GM21717 (cell line): ENCODE data around the gene RAB8B.

ENCODE experiments used
- ATAC-seq: cut with Tn5 transposase; IDR thresholded peaks from one replicate; pipeline ENCODE4 v1.9.1; 2021; ENCODE audit warnings: mild to moderate bottlenecking, moderate library complexity; ENCODE audit not compliant: unreplicated experiment

RAB8B gene

DNA sequence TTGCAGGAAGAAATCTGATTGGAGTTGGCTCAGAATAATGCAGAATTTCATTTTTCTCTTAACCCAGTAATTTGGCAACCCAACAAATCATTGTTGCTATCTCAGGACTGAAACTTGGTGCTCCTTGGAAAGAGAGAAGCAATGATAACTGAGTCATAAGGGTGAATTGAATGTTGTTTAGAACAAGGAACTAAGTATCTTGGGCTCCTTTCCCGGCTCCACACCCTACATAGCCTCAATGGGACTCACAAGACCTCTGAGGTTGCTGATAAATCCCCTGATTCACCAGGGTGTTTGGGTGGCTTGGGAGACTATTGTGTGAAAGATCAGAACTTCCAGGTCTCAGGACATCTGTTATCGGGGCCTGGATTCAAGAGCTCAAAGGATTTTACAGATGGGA is 7.8 kb upstream of the RAB8B start:
- ATAC-seq = no peak

GRCh38 chr15:63185206-63185605 is 4.2 kb upstream of the RAB8B start:
- ATAC-seq = no peak

GRCh38 chr15:63186065-63186464 is 3.3 kb upstream of the RAB8B start:
- no peak for ATAC-seq

- no peak for ATAC-seq
Observed at GRCh38 chr15:63187589-63188226, 1.7 kb upstream of the RAB8B start.

- ATAC-seq = peak; percentile 23
Observed at GRCh38 chr15:63188247-63188925, 1.0 kb upstream of the RAB8B start.

DNA sequence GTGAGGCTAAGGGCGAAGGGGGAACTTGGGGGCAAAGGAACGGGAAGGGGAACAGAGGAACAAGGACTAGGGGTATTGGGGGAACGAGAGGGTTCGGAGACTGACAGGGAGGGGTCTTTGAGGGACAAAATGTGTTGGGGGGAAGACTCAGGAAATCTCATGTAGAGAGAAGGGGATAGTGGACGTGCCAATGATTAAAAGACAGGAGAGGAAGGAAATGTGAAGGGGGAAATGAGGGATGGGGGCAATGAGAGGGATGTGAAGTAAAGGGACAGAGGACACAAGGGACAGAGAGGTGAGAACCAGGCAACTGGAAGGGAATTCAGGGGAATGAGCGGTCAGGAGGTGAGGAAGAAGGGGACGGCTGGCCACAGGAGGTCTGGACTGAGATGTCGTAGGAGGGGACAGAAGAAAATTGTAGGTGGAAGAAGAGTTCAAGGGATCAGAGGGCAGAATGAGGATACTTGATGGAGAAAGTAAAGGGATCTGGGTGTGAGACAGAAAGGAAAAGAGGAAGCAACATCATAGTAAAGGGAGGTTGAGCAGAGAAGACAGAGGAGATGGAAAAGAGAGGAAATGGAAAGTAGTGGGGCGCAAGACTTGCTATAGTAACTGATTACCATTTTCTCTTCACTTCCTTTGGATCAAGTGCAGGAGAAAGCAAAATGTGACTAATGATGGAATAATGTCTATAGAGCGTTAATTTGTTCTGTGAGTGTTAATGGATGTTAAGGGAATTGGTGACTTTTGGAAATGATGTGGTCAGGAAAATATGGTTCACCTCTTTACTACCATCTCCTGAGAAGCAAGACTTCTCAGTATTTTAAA is 749 bp downstream of the RAB8B start:
- ATAC-seq = no peak

DNA sequence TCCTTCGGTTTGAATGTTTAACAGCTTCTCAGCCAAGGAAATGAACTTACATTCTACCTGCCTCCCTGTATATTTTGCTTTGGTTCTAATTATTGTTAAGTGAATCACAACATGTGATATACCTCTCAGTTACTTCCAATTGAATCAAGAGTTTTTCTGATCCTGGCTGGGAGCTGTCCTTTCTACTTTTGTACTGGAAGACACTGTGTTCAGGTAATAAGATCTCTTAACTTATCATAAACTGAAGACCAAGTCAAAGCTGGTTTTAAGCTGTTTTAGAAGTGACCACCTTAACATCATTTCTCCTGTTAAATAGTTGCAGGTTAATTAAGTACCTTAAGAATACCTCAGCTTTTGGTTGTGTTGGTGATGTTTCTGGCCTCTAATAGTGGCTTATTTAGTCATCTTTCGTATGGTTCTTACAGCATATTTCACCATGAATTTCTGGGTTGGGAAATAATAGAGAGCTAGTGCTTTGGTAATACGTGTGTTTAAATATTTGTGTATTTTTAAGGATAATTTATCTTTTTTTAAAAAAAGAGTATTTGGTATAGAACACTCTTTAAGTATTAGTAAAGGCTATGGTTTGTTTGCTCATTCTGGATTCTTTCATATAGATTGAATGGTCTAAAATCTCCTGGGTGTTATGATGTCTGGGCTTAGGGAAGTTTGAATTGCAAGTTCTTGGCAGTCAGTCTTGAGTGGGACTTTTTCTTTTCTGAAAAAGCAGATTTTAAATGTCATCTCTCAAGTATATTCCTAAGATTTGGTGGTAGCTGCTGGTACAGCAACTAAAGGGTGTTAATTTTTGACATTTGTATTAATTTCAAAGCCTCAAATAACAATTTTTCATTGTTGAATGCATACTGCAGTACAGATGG is 1.6 kb downstream of the RAB8B start:
- no peak for ATAC-seq

DNA sequence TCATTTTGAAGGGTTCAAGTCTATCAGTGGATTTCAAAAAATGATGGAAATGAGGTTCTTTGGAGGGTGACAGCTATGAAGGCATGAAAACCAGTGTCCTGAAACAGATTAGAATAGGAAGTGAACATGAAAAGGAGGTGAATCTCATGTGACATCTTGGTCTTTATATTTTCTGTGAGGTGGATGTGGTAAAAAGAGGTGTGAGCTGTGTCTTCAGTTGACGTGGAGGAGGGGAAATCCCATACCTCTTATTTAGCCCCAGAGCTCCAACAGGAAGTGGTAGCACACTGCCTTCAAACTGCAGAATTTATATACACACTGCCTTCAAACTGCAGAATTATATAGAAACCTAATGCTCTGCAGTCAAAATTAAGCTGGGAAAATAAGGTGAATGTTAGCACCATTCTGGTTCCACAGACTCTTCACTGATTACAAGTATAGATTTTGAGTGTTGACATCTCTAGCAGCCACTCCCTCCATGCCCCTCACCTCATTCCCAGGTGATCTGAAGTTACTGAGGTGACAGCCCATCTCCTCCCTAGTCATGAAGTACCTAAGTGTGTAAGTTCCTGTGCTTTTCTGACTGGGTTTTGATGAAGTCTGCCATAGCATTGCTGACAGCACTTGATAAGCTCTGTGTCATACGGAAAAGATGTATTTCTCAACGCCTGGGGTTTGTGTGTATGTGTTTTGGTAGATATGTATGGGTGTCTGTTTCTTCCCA is 2.7 kb downstream of the RAB8B start:
- peak; percentile 41 for ATAC-seq

DNA sequence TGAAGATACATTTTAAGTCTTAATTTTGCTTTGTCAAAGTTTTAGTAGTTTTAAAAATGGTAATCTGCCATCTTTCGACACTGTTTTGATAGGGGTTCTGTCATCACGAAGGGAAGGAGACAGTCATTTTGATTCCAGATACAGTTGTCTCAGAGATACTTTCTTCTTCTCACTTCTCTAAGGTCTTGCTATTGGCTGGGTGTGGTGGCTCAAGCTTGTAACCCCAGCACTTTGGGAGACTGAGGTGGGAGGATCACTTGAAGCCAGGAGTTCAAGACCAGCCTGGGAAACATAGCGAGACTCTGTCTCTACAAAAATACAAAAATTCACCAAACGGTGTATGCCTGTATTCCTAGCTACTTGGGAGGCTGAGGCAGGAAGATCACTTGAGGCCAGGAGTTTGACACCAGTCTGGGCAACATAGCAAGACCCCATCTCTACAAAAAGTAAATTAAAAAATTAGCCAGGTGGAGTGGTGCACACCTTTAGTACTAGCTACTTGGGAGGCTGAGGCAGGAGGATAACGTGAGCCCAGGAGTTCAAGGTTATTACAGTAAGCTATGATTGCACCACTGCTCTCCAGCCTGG is 3.3 kb downstream of the RAB8B start:
- no peak for ATAC-seq

- ATAC-seq = no peak
Observed at GRCh38 chr15:63194302-63194701, 4.9 kb downstream of the RAB8B start.

- ATAC-seq = no peak
Observed at GRCh38 chr15:63194880-63195568, 5.6 kb downstream of the RAB8B start.

GRCh38 chr15:63195569-63196015 is 6.2 kb downstream of the RAB8B start:
- no peak for ATAC-seq

DNA sequence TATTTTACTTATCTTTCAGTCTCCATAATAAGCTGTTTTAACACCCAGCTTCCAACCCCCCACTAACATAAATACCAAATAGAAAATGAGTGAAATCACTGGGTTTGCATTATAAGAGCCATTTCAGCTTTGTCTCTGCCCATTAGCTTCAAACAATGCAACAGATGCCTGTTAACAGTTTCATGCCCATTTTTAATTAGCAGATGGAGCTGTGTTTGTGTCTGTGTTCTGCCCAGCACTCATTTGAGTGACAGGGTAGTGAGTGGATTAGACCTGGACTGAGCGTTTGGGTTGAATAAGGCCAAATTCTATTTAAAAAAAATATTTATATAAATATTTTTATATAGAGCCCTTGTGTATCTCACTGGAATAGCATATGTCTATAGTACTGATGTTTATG is 7.4 kb downstream of the RAB8B start:
- ATAC-seq = no peak

GRCh38 chr15:63197626-63198025 is 8.2 kb downstream of the RAB8B start:
- ATAC-seq = no peak

GRCh38 chr15:63198371-63199250 is 9.2 kb downstream of the RAB8B start:
- ATAC-seq = no peak

DNA sequence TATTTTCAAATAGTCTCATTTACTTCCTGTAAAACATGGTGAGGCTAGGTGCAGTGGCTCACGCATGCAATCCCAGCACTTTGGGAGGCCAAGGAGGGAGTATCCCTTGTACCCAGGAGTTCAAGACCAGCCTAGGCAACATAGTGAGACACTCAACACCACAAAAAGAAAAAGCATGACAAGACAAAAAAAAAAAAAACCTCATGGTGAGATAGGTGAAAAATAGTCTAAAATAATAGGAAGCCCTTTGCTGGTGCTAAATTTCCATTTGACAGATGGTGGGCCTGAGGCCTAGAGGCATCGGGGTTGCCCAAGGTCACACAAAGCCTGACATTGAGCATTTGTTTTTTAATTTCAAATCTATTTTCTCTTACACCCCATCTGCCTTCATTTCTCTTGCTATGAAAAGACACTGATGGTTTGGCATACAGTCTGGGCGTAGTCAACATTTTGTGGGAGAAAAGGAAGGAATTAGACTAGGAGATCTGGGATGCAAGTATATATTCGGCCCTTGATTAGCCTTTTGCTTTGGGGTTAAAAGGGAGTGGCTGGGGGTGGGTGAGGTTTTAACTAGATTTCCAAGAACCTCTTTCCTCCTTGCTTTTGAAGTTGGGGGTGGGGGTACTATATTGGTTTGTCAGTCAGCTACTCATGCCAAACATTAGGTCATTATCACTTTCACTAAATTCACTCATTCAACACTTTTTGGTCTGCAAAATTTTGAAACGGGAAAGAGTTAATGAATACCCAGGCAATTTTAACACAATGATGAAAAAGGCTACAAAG is 11.3 kb downstream of the RAB8B start:
- ATAC-seq = no peak

- no peak for ATAC-seq
Observed at GRCh38 chr15:63202861-63203260, 13.5 kb downstream of the RAB8B start.
